ENCODE measurements around the gene ABCC6.
"Not testable (repeated sequence)": the region's sequence is repeated elsewhere in the genome, so short reads cannot be mapped to it uniquely, and the experiment has no call there.

Gene ABCC6

GRCh38 chr16:16222850-16223661 lies at the start of gene ABCC6:
Gene ABCC6 (minus strand): TSS chr16:16223494. CDS start chr16:16223434, 60 bp downstream.
- not testable (repeated sequence) for DNase-seq (ENCODE audit: low read depth)

GRCh38 chr16:16272573-16273221 lies 49.4 kb upstream of the ABCC6 start:
- not testable (repeated sequence) for DNase-seq (ENCODE audit: low read depth)

DNA sequence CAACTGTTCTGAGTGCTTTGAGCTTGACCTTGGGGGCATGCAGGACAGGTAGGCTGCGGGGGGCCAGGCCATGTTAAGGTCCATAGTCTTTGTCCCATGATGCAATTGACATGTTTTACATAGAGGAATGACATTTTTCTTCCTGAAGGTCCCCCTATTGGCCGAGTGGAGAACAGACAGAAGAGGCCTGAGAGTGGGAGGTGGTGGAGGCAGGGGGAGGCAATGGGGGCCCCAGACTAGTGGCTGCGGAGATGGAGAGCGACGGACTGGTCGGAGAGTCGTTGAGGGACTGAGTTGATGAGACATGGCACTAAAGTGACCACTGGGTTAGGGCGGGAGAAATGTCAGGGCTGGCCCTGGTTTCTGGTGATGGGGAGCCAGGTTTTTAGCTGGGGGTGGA lies 48.4 kb upstream of the ABCC6 start:
- DNase-seq (ENCODE audit: low read depth), result not testable (repeated sequence)

DNA sequence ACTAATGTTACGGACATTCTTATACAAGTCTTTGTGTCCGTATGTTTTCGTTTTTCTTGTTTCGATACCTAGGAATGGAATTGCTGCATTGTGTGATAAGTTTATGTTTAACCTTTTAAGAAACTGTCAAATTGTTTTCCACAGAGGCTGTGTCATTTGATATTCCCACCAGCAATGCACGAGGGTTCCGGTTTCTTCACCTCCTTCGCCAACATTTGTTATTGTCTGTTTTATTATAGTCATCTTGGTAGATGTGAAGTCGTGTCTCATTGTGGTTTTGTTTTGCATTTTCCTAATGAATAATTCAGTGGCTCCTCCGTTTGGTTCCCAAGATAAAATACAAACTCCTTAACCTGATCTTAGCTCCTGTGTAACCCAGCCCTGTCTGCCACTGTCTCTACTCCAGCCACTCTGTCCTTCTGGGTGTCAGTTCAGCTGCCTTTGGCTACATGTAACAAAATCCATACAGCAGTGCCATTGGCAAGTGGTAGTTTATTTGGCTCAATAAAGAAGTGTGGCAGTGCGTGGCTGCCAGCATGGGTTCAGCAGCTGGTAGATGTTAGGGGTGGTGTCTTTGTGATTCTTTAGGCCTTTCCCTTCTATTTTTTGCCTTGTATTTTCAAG lies 45.0 kb upstream of the ABCC6 start:
- not testable (repeated sequence) for DNase-seq (ENCODE audit: low read depth)

DNA sequence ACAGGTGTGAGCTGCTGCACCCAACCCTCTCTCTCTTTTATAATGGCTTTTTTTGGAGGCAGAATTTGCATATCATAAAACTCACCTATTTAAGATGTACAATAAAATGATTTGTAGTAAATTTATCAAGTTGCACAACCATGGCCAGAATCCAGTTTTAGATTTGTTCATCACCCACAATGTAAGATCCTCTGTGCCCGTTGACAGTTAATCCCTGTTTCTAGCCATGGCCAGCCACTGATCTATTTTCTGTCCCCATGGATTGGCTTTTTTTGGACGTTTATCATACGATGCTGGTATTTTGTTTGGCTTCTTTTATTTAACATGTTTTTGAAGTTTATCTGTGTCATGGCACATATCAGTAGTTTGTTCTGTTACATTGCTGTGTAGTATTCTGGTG lies 44.4 kb upstream of the ABCC6 start:
- not testable (repeated sequence) for DNase-seq (ENCODE audit: low read depth)

GRCh38 chr16:16265044-16265443 lies 41.8 kb upstream of the ABCC6 start:
- not testable (repeated sequence) for DNase-seq (ENCODE audit: low read depth)

DNA sequence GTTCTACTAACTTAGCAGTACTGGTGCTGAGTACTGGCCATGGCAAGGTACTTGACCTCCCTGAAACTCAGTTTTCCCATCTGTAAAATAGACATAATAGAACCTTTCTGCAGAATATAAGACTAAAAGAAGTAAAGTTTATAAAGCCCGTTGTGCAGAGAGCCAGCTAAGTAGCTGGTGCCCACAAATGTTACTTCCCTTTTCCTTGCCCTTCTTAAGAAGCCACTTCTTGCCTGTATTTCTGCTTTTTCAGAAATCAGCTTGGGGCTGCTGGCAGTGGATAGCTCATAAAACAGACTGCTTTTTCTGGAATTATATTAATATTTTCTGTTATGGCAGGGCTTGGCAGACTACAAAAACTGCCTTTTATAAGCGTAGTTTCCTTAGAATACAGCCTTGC lies 40.7 kb upstream of the ABCC6 start:
- DNase-seq (ENCODE audit: low read depth), result not testable (repeated sequence)

DNA sequence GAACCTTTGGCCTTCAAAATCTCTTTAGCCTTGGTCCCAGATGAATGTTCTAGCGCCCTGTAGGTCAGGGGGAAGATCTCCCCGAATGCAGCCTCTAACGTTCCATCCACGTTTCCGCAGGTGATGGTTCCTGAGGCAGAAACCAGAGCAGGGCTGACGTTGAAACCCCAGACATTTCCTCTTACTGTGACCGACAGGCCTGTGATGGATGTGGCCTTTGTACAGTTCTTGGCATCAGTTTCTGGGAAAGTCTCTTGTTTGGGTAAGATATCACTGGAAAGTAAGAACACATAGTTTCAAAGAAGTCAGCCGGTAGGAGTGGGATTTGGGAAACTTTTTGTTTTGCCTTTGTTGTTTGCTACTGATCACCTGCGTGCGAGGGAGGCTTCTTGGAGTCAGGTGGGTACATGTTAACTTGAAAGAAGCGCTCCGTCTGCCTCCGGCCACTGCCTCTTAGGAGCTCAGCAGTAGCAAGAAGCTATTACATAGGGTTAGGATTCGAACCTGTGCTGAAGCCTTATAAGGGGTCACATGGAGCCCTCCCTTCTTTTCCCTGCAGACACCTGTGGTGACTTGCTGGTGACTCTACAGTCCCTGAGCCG lies 39.8 kb upstream of the ABCC6 start:
- not testable (repeated sequence) for DNase-seq (ENCODE audit: low read depth)

DNA sequence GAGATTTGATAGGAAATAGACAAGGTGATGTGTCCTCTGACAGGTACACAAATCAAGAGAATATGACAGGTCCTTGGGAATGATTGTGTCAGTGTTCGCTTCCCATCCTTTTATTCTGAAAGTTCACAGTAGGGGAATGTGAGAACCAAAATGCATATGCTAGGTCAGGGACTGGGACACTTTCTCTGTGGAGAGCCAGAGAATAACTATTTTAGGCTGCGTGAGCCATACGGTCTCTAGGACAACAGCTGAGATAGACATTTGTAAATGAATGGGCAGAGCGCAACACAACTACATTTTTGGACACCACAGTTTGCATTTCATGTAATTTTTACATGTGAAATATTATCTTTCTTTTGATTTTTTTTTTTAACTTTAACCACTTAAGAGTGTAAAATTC lies 36.7 kb upstream of the ABCC6 start:
- not testable (repeated sequence) for DNase-seq (ENCODE audit: low read depth)

GRCh38 chr16:16258822-16259221 lies 35.5 kb upstream of the ABCC6 start:
- not testable (repeated sequence) for DNase-seq (ENCODE audit: low read depth)

GRCh38 chr16:16257301-16257923 lies 34.1 kb upstream of the ABCC6 start:
- DNase-seq (ENCODE audit: low read depth), result not testable (repeated sequence)

DNA sequence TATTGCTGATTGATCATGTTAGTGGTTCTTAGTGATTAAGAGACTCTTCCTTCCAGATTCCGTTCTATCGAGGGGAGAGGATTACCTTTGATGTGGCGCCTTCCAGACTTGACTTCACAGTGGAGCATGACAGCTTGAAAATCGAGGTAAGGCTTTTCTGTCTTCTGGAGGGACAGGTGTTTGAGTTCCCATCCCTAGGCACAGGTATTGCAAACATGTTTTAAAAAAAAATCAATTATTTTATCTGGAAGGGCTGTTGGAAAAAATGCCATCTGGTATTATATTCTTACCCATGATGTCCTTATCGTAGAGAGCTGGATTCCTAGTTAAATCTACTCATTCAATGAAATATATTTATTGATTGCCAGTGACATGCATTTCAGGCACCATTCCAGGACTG lies 29.1 kb upstream of the ABCC6 start:
- DNase-seq (ENCODE audit: low read depth), result not testable (repeated sequence)

DNA sequence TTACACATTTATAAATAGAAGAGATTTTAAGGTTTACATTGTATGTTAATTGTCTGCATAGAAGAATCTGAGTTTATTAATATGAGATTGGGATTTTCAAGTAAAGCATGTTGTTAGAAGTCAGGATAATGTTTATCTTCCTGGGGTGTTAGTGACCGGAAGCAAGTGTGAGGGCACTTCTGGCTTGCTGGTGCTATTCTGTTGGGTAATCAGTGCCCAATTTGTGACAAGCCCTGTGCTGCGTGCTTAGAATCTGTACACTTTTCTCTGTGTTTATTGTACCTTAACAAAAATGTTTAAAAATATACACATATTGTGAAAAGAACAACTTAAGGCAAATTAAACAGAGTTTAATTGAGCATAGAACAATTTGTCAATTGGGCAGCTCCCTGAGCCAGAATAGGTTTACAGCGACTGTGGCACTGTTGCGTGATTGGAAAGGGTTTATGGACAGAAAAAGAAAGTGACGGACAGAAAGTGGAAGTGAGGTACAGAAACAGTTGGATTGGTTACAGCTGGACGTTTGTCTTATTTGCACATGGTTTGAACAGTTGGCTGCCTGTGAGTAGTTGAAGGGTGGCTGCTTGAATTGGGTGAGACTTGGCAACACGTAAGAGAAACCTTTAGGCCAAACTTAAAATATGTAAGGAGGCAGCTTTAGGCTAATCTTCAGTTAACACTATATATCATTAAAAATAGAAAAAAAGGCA lies 26.5 kb upstream of the ABCC6 start:
- DNase-seq (ENCODE audit: low read depth), result not testable (repeated sequence)

- DNase-seq (ENCODE audit: low read depth), result not testable (repeated sequence)
These were observed 24.1 kb upstream of the ABCC6 start for GRCh38 chr16:16247439-16247838.

DNA sequence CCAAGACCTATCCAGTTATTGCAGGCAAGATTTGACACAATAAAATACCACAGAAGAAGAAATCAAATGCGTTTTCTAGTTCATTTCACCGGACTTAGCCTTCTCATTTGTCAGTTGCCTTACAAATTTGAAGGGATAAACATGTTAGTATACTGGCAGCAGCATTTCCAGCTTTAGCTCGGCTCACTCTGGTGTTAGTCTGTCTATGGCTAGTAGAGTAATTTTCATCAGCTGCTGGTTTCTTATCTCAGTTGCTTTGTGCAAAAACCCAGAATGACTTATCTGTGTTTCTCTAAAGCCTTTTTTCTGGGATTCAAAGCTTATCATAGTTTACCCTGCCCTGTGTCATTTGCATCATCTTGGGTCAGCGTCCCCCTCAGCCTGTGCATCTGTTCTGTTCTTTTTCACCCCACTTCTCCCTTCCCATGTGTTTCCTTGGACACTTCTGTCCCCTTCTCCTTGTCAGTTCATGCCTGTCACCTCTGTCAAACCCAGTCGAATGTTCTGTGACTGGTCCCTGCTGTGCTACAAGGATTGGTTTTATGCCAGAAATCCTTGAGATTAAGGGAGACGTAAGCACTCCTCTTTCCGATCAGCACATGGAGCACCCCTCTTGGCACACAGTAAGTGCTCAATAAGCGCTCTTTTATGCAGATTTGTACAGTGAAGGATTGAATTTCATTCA lies 23.4 kb upstream of the ABCC6 start:
- not testable (repeated sequence) for DNase-seq (ENCODE audit: low read depth)

- not testable (repeated sequence) for DNase-seq (ENCODE audit: low read depth)
These were observed 20.6 kb upstream of the ABCC6 start for GRCh38 chr16:16243886-16244285.

- not testable (repeated sequence) for DNase-seq (ENCODE audit: low read depth)
These were observed 17.4 kb upstream of the ABCC6 start for GRCh38 chr16:16240667-16241066.

DNA sequence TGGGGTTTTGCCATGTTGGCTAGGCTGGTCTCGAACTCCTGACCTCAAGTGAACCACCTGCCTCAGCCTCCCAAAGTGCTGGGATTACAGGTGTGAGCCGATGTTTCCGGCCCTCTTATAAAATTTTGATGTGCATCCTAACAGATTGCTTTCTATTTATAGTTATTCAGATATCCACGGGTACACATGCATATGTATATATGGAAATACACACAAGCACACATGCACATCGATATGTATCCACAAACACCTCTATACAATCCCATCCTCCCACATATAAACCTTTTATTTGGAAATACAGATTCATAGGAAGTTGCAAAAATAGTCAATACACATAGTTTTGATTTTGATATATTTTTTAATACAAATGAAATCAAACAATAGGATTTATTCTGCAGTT lies 14.4 kb upstream of the ABCC6 start:
- not testable (repeated sequence) for DNase-seq (ENCODE audit: low read depth)

GRCh38 chr16:16237071-16237470 lies 13.8 kb upstream of the ABCC6 start:
- not testable (repeated sequence) for DNase-seq (ENCODE audit: low read depth)

GRCh38 chr16:16232692-16233061 lies 9.4 kb upstream of the ABCC6 start:
- DNase-seq (ENCODE audit: low read depth), result not testable (repeated sequence)

Data from stimulated activated CD8-positive, alpha-beta memory T cell treated with anti-CD3 and anti-CD28 coated beads, Interleukin-15, amount 100 ng/mL, for 1 hour (primary cell).